ENCODE measurements around the gene C19orf18.
A peak's percentile ranks its signal among the peaks of the same experiment; 100 is the strongest.

Gene C19orf18

DNA sequence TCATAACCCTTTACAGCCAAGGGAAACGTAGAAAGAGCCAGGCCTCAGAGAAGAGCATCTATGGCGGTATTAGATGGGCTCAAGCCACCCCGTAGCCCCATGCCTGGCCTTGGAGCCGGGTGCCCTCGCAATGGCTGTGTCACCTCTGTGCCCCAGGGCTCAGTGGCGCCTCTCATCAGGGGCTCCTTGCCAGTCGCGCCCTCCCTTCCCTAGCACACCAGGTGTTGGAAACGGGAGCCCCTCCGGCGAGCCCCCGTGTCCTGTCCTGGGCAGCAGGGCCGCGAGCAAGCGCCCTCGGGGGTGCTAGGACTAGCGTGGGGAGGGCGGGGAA, 27.3 kb downstream of the C19orf18 start:
- no peak for DNase-seq

GRCh38 chr19:57946316-57946715, 28.0 kb downstream of the C19orf18 start:
- no peak for DNase-seq

DNA sequence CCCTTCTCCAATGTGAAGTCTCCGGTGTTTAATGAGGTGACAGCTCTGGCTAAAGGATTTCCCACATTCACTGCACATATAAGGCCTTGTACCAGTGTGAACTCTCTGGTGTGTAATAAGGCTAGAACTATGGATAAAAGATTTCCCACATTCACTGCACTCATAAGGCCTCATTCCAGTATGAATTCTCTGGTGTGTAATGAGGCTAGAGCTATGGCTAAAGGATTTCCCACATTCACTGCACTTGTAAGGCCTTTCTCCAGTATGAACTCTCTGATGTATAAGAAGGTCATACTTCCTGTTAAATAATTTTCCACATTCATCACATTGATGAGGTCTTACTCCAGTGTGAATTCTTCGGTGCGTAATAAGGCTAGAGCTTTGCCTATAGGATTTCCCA, 32.7 kb downstream of the C19orf18 start:
- no peak for DNase-seq

- DNase-seq, result no peak
Observed at GRCh38 chr19:57935731-57936130, 38.6 kb downstream of the C19orf18 start.

GRCh38 chr19:57934820-57935665, 39.3 kb downstream of the C19orf18 start, which contains the start of gene ZNF418:
ZNF418 (minus strand) TSS chr19:57935402; CDS start chr19:57933822, 1,580 bp downstream.
- DNase-seq, result peak; percentile 73

DNA sequence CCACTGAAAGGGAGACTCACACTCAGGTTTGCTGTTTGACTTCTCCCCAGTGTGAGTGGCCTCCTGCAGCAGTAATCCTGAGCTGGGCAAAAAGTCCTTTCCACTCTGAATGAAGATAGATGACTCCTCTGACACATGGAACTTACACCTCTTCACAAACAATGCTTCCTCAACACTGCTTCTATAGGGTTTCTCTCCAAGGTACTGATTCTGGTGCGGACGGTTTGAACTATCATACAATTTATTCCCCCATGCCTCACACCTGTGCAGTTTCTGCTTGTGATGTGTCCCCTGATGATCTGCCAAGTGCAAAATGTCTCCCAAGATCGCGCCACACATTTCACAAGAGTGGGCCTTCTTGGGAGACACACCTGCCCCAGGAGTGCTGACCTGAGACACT, 46.7 kb downstream of the C19orf18 start:
- DNase-seq, result no peak

- peak; percentile 95 for DNase-seq
Observed at GRCh38 chr19:57916168-57916995, 58.0 kb downstream of the C19orf18 start, which contains the start of gene ZNF417. ZNF417 (minus strand) TSS chr19:57916592; CDS start chr19:57916411, 181 bp downstream.

DNA sequence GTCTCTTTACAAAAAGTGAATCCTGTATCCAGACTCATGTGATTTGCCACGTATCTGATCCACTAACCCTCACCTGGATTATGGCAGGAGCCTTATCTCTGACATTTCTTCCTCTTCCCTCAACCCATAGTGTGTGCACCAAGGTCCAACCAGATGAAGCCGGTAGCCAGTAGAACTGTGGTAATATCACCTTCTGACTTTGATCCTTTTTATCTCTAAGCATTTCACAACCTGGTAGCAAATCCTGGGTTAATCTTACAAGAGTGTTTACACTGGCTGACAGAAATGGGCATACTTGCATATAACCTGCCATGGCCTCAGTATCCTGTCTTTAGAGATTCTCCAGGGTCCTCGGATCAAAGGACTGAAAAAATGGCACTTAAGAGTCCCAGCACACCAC, 59.8 kb downstream of the C19orf18 start:
- no peak for DNase-seq

Measured in CD4-positive, alpha-beta T cell treated with Interleukin-17A for 1 hour (primary cell).